SK-N-MC (cell line): ENCODE measurements around the gene ZNF407.

Experiments
- EZH2 ChIP-seq: fragments of 200-600 bp; sonication (generic); IDR thresholded peaks from one replicate; pipeline ENCODE4 v1.6.1; 2017; ENCODE audit warnings: antibody characterized with exemption
- FOXP2 ChIP-seq: optimal IDR thresholded peaks from 2 replicates; pipeline ENCODE3; 2011; ENCODE audit warnings: mild to moderate bottlenecking, moderate library complexity; ENCODE audit not compliant: insufficient read depth; ENCODE audit errors: extremely low read length, control extremely low read depth
- POLR2AphosphoS5 ChIP-seq: IDR thresholded peaks from 2 replicates; pipeline ENCODE4 v1.6.1; 2012; ENCODE audit warnings: mild to moderate bottlenecking, low read depth, low read length, borderline replicate concordance

GRCh38 chr18:75108579-75109318 lies 511.1 kb downstream of the ZNF407 start:
- TF ChIP-seq EZH2: no peak
- no peak for TF ChIP-seq POLR2AphosphoS5
- no peak for TF ChIP-seq FOXP2
